Activated T-helper 1 cell treated with anti-CD3 and anti-CD28 coated beads, Interleukin-12 subunit alpha, Interleukin-12 subunit beta, Interleukin-2, Interleukin-4 antibody, amounts not matched to agents 30 ng/mL and 10 ng/mL and 1 ng/mL, durations not matched to agents 14 hours and 24 hours and 36 hours (primary cell): ENCODE data around the gene SLC15A4. TPM values are rescaled to one million over a fixed set of nuclear protein-coding genes. Genes with fewer than 3 reads are reported as not detected.
"Not testable (repeated sequence)": the region's sequence is repeated elsewhere in the genome, so short reads cannot be mapped to it uniquely, and the experiment has no call there.

Experiments used
- DNase-seq: peaks from one replicate; pipeline ENCODE4 v3.0.0; 2021; ENCODE audit warnings: low spot score
- H3K27ac Mint-ChIP-seq: one replicate; pipeline ENCODE4 v1.8.0; 2021; ENCODE audit warnings: mild to moderate bottlenecking, mixed read lengths
- H3K27me3 Mint-ChIP-seq: one replicate; pipeline ENCODE4 v1.8.0; 2022; ENCODE audit warnings: mild to moderate bottlenecking, moderate library complexity, mixed read lengths; ENCODE audit not compliant: insufficient read depth
- H3K36me3 Mint-ChIP-seq: one replicate; pipeline ENCODE4 v1.8.0; 2021; ENCODE audit warnings: low read depth, mixed read lengths
- H3K4me1 Mint-ChIP-seq: one replicate; pipeline ENCODE4 v1.8.0; 2021; ENCODE audit warnings: low read depth, mixed read lengths
- H3K4me3 Mint-ChIP-seq: one replicate; pipeline ENCODE4 v1.8.0; 2021; ENCODE audit warnings: mild to moderate bottlenecking, moderate library complexity, mixed read lengths
- H3K9me3 Mint-ChIP-seq: one replicate; pipeline ENCODE4 v1.8.0; 2021; ENCODE audit warnings: mixed read lengths
- intact Hi-C: fragments of 100-400 bp; cut with micrococcal nuclease; formaldehyde crosslinking; loops from one replicate; pipeline ENCODE4 v1.15.1; 2024
- total RNA-seq: library from RNA; stranded (reverse); gene quantifications from 2 replicates; pipeline ENCODE4 v1.2.3, GENCODE V29; 2022

The SLC15A4 gene
- total RNA-seq, 1 donor from 2014 or later: 33.7 TPM

DNA sequence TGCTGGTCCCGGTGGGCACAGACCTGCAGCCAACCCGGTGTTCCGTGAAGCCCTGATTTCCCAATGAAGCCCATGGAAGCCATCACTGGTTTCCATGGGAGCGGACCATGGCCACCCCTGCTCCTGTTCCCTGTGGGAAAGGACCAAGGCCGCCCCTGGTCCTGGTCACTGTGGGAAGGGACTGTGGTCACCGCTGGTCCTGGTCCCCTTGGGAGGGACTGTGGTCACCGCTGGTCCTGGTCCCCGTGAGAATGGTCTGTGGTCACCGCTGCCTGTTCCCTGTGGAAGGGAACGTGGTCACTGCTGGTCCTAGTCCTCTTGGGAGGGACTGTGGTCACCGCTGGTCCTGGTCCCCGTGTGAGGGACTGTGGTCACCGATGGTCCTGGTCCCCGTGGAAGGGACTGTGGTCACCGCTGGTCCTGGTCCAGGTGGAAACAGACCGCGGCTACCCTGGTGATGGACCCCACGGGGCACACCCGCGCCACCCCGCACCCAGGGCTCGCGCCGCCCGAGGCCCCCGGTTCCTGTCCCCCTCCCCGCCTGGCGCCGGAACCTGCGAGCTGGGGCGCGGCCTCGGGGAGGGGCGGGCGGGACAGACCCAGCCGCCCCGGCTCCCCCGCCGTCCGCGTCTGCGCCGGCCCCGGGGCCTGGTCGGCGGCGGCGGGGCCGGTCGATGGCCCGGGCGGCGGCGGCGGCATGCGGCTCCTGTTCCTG lies 29.3 kb upstream of the SLC15A4 start, which contains the start of gene GLT1D1:
Gene GLT1D1 (plus strand): TSS at position 594 of the 715 bp plus-strand sequence. CDS start 104 bp downstream, at position 698.
- H3K36me3 Mint-ChIP-seq: peaks cover 1% of the 10 kb centered on the region
- no peaks in the 10 kb centered on the region for H3K9me3 Mint-ChIP-seq
- intact Hi-C loops: no loop called here
- H3K4me1 Mint-ChIP-seq: no peaks in the 10 kb centered on the region
- no peak within 1 kb of the TSS for H3K27ac Mint-ChIP-seq
- H3K27me3 Mint-ChIP-seq: peaks cover 18% of the 10 kb centered on the region
- peak within 1 kb of the TSS; percentile 71 for H3K4me3 Mint-ChIP-seq
- no peak for DNase-seq

GRCh38 chr12:128852026-128852698 lies 28.4 kb upstream of the SLC15A4 start:
- intact Hi-C loops: no loop called here
- no peak for DNase-seq
- Mint-ChIP-seq H3K27ac (no peak overlapping the region), H3K27me3 (peaks cover 18% of the 10 kb centered on the region), H3K36me3 (peaks cover 1% of the 10 kb centered on the region), H3K9me3 (no peaks in the 10 kb centered on the region), H3K4me3 (no peak overlapping the region), H3K4me1 (no peaks in the 10 kb centered on the region)

DNA sequence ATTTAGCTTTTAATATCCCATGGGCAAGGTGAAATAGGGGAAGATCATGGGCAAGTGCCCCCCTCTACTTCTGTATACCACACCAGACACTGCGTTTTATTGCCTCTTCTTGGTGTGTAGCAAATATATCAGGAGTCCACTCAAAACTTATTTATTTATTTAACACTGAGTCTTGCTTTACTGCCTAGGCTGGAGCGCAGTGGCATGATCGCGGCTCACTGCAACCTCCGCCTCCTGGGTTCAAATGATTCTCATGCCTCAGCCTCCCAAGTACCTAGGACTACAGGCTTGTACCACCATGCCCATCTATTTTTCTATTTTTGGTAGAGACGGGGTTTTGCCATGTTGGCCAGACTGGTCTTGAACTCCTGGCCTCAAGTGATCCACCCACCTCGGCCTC lies 27.7 kb upstream of the SLC15A4 start:
- peaks cover 15% of the 10 kb centered on the region for H3K27me3 Mint-ChIP-seq
- H3K9me3 Mint-ChIP-seq, H3K36me3 Mint-ChIP-seq, H3K4me3 Mint-ChIP-seq, H3K4me1 Mint-ChIP-seq, H3K27ac Mint-ChIP-seq, DNase-seq, intact Hi-C loops: not testable (repeated sequence)

- intact Hi-C loops: no loop called here
- Mint-ChIP-seq H3K27me3 (peaks cover 15% of the 10 kb centered on the region), H3K9me3 (no peaks in the 10 kb centered on the region), H3K4me3 (no peak overlapping the region), H3K4me1 (no peaks in the 10 kb centered on the region), H3K27ac (no peak overlapping the region), H3K36me3 (no peaks in the 10 kb centered on the region)
- no peak for DNase-seq
Observed at GRCh38 chr12:128850400-128850799, 26.6 kb upstream of the SLC15A4 start.

DNA sequence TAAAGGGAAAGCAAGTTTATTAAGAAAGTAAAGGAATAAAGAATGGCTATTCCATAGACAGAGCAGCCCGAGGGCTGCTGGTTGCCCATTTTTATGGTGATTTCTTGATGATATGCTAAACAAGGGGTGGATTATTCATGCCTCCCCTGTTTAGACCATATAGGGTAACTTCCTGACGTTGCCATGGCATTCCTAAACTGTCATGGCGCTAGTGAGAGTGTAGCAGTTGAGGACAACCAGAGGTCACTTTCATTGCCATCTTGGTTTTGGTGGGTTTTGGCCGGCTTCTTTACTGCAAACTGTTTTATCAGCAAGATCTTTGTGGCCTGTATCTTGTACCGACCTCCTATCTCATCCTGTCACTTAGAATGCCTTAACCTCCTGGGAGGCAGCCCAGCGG lies 26.0 kb upstream of the SLC15A4 start:
- H3K4me3 Mint-ChIP-seq, H3K36me3 Mint-ChIP-seq, H3K4me1 Mint-ChIP-seq, intact Hi-C loops, DNase-seq, H3K9me3 Mint-ChIP-seq, H3K27ac Mint-ChIP-seq: not testable (repeated sequence)
- peaks cover 13% of the 10 kb centered on the region for H3K27me3 Mint-ChIP-seq

GRCh38 chr12:128848371-128848770 lies 24.6 kb upstream of the SLC15A4 start:
- H3K9me3 Mint-ChIP-seq: no peaks in the 10 kb centered on the region
- no peak overlapping the region for H3K27ac Mint-ChIP-seq
- H3K36me3 Mint-ChIP-seq: no peaks in the 10 kb centered on the region
- no peak overlapping the region for H3K4me3 Mint-ChIP-seq
- H3K27me3 Mint-ChIP-seq: peaks cover 10% of the 10 kb centered on the region
- intact Hi-C loops: no loop called here
- H3K4me1 Mint-ChIP-seq: no peaks in the 10 kb centered on the region
- no peak for DNase-seq

DNA sequence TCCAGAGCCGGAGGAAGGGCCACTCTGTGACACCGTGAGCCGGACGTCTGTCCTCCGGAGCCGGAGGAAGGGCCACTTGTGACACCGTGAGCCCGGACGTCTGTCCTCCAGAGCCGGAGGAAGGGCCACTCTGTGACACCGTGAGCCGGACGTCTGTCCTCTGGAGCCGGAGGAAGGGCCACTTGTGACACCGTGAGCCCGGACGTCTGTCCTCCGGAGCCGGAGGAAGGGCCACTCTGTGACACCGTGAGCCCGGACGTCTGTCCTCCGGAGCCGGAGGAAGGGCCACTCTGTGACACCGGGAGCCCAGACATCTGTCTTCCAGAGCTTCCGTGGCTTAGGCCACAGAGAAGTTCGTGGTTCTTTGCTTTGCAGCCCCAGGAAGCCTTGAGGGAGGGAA lies 22.9 kb upstream of the SLC15A4 start:
- intact Hi-C loops, H3K27me3 Mint-ChIP-seq, H3K4me3 Mint-ChIP-seq, H3K27ac Mint-ChIP-seq, H3K4me1 Mint-ChIP-seq, H3K36me3 Mint-ChIP-seq, H3K9me3 Mint-ChIP-seq, DNase-seq: not testable (repeated sequence)

DNA sequence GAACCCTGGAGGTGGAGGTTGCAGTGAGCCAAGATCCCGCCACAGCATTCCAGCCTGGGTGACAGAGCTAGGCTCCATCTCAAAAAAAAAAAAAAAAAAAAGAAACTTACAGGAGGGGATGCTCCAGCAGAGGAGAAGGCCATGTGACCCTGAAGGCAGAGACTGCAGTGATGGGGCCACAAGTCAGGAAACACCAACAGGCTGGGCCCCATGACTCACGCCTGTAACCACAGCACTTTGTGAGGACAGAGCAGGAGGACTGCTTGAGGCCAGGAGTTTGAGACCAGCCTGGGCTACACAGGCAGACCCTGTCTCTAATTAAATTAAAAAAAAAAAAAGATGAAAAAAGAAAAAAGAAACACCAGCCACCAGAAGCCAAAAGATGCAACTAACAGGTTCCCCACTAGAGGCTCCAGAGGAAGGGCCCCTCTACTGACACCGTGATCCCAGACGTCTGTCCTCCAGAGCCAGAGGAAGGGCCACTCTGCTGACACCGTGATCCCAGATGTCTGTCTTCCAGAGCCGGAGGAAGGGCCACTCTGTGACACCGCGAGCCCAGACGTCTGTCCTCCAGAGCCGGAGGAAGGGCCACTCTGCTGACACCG lies 20.4 kb upstream of the SLC15A4 start:
- intact Hi-C loops: no loop called here
- DNase-seq: no peak
- Mint-ChIP-seq H3K9me3 (no peaks in the 10 kb centered on the region), H3K36me3 (no peaks in the 10 kb centered on the region), H3K27ac (no peak overlapping the region), H3K4me1 (peaks cover 12% of the 10 kb centered on the region), H3K4me3 (no peak overlapping the region), H3K27me3 (peaks cover 5% of the 10 kb centered on the region)

DNA sequence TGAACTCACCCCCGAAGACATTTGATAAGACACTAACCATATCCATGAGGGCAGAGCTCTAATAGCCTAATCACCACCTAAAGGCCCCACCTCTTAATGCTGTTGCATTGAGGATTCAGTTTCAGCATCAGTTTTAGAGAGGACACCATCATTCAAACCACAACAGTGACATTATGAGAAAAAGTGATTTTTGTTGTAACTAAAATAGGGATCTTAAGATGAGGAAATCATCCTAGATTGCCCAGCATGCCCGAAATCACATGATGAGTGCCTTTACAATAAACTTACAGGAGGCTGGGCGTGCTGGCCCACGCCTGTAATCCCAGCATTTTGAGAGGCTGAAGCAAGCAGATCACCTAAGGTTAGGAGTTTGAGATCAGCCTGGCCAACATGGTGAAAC lies 19.8 kb upstream of the SLC15A4 start:
- H3K4me1 Mint-ChIP-seq: peaks cover 12% of the 10 kb centered on the region
- no peak overlapping the region for H3K27ac Mint-ChIP-seq
- DNase-seq: no peak
- no peak overlapping the region for H3K4me3 Mint-ChIP-seq
- H3K36me3 Mint-ChIP-seq: no peaks in the 10 kb centered on the region
- H3K27me3 Mint-ChIP-seq: peaks cover 5% of the 10 kb centered on the region
- intact Hi-C loops: no loop called here
- no peaks in the 10 kb centered on the region for H3K9me3 Mint-ChIP-seq

GRCh38 chr12:128842579-128842978 lies 18.8 kb upstream of the SLC15A4 start:
- Mint-ChIP-seq H3K36me3 (no peaks in the 10 kb centered on the region), H3K4me1 (peaks cover 12% of the 10 kb centered on the region), H3K9me3 (no peaks in the 10 kb centered on the region), H3K27ac (no peak overlapping the region), H3K4me3 (no peak overlapping the region), H3K27me3 (peaks cover 5% of the 10 kb centered on the region)
- intact Hi-C loops: no loop called here
- no peak for DNase-seq

GRCh38 chr12:128840862-128841468 lies 17.2 kb upstream of the SLC15A4 start:
- Mint-ChIP-seq H3K9me3 (no peaks in the 10 kb centered on the region), H3K4me3 (no peak overlapping the region), H3K27me3 (peaks cover 5% of the 10 kb centered on the region), H3K27ac (no peak overlapping the region), H3K36me3 (no peaks in the 10 kb centered on the region), H3K4me1 (peaks cover 12% of the 10 kb centered on the region)
- intact Hi-C loops: no loop called here
- DNase-seq: no peak

DNA sequence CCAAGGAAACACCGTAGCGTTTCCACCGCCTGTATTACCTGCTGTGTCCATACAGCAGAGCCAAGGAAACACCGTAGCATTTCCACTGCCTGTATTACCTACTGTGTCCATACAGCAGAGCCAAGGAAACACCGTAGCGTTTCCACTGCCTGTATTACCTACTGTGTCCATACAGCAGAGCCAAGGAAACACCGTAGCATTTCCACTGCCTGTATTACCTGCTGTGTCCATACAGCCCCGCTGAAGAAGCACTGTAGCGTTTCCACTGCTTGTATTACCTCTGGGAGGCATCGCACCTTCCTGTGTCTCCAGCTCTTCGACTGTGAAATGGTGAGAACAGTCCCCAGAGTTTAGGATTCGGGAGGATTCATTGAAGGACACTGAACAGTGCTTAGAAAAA lies 16.1 kb upstream of the SLC15A4 start:
- peaks cover 12% of the 10 kb centered on the region for H3K4me1 Mint-ChIP-seq
- H3K36me3 Mint-ChIP-seq, H3K27ac Mint-ChIP-seq, H3K9me3 Mint-ChIP-seq, DNase-seq, intact Hi-C loops, H3K27me3 Mint-ChIP-seq, H3K4me3 Mint-ChIP-seq: not testable (repeated sequence)

GRCh38 chr12:128833418-128833817 lies 9.7 kb upstream of the SLC15A4 start:
- Mint-ChIP-seq H3K27me3 (peaks cover 3% of the 10 kb centered on the region), H3K4me3 (no peak overlapping the region), H3K27ac (no peak overlapping the region), H3K9me3 (no peaks in the 10 kb centered on the region), H3K4me1 (peaks cover 24% of the 10 kb centered on the region), H3K36me3 (no peaks in the 10 kb centered on the region)
- intact Hi-C loops: no loop called here
- DNase-seq: no peak
